ENCODE data around the gene RNF14. TPM values are rescaled to one million over a fixed set of nuclear protein-coding genes. Genes with fewer than 3 reads are reported as not detected.

Gene RNF14
- total RNA-seq, 1 experiment from 2014 or later, result 20.1 TPM

GRCh38 chr5:141960018-141960417 is 8.9 kb upstream of the RNF14 start:
- H3K4me3 Mint-ChIP-seq, result no peak overlapping the region
- Histone ChIP-seq H3K79me1 (ENCODE audit: insufficient read depth, low read depth, low read length, poor library complexity, severe bottlenecking) (no peaks in the 10 kb centered on the region), H2BK120ac (ENCODE audit: low read depth, low read length, poor library complexity, severe bottlenecking) (no peak overlapping the region), H4K5ac (ENCODE audit: insufficient read length, low read depth, low read length) (no peak overlapping the region), H3K27me3 (ENCODE audit: insufficient read depth, low read length) (no peaks in the 10 kb centered on the region), H2BK15ac (ENCODE audit: low read depth, low read length) (no peak overlapping the region), H2AFZ (ENCODE audit: low read length) (no peak overlapping the region), H4K91ac (ENCODE audit: insufficient read length, low read depth, low read length) (no peak overlapping the region), H3K27ac (ENCODE audit: insufficient read length, low read depth, low read length) (no peak overlapping the region), H3T11ph (ENCODE audit: low read length) (no peak overlapping the region), H3K4me2 (ENCODE audit: insufficient read depth, insufficient read length, low read length) (no peak overlapping the region), H3K4me1 (ENCODE audit: insufficient read depth, low read length) (no peaks in the 10 kb centered on the region; the same call in 1 of the 2 replicates), H2BK5ac (ENCODE audit: insufficient read length, low read length) (no peak overlapping the region), H2BK12ac (ENCODE audit: insufficient read length, low read depth, low read length) (no peak overlapping the region), H3K4ac (ENCODE audit: low read depth, low read length) (no peak overlapping the region), H3K9ac (ENCODE audit: extremely low read depth, insufficient read length, low read length) (no peak overlapping the region), H3K56ac (ENCODE audit: insufficient read length, low read depth, low read length) (no peak overlapping the region), H3K18ac (ENCODE audit: insufficient read length, low read depth, low read length) (no peak overlapping the region), H3K14ac (ENCODE audit: insufficient read depth, low read length) (no peak overlapping the region), H4K20me1 (ENCODE audit: control insufficient read depth, insufficient read depth, insufficient read length) (no peaks in the 10 kb centered on the region), H4K8ac (replicated peaks; ENCODE audit: insufficient read length, low read depth, low read length) (no peak overlapping the region), H2BK20ac (ENCODE audit: low read depth, low read length, poor library complexity, severe bottlenecking) (no peak overlapping the region), H3K23me2 (ENCODE audit: insufficient read length, low read depth, low read length, poor library complexity, severe bottlenecking) (no peaks in the 10 kb centered on the region), H3K23ac (ENCODE audit: insufficient read length, low read depth, low read length) (no peak overlapping the region), H3K79me2 (ENCODE audit: insufficient read depth, low read length) (no peaks in the 10 kb centered on the region), H3K9me3 (ENCODE audit: control insufficient read depth, low read depth, low read length) (no peaks in the 10 kb centered on the region), H2AK5ac (ENCODE audit: insufficient read length, low read length) (no peak overlapping the region)
- no peak for DNase-seq
- no peaks in the 10 kb centered on the region for H3K36me3 Mint-ChIP-seq (ENCODE audit: insufficient read depth in 1 of 3, low read depth in 3 of 3)
- peak; percentile 30; the same call in 2 of the 3 replicates for TF ChIP-seq CTCF (conservative IDR thresholded peaks at IDR 0.05)
- peaks cover 16 to 25% of the 10 kb centered on the region in 2 experiments for H3K4me1 Mint-ChIP-seq
- H3K9me3 Mint-ChIP-seq, result no peaks in the 10 kb centered on the region
- no peaks in the 10 kb centered on the region for H3K27me3 Mint-ChIP-seq (ENCODE audit: low read depth)
- no peak overlapping the region for H3K27ac Mint-ChIP-seq
- WGBS (ENCODE audit: extremely low coverage, insufficient read length, low lambda C conversion rate), result no CpG with 5 or more reads among the region's 10 CpGs
